Measurements from ENCODE around the gene ZNF609. TPM values are rescaled to one million over a fixed set of nuclear protein-coding genes. Genes with fewer than 3 reads are reported as not detected.

Gene ZNF609
- total RNA-seq, 1 experiment from 2014 or later: 18.1 TPM

GRCh38 chr15:64503197-64503596 is 42.8 kb downstream of the ZNF609 start:
- peak; percentile 77 for DNase-seq (ENCODE audit: low read depth)

GRCh38 chr15:64503640-64504039 is 43.3 kb downstream of the ZNF609 start:
- DNase-seq (ENCODE audit: low read depth): no peak

- DNase-seq (ENCODE audit: low read depth): peak; percentile 50
Observed at GRCh38 chr15:64507293-64507802, 47.0 kb downstream of the ZNF609 start.

DNA sequence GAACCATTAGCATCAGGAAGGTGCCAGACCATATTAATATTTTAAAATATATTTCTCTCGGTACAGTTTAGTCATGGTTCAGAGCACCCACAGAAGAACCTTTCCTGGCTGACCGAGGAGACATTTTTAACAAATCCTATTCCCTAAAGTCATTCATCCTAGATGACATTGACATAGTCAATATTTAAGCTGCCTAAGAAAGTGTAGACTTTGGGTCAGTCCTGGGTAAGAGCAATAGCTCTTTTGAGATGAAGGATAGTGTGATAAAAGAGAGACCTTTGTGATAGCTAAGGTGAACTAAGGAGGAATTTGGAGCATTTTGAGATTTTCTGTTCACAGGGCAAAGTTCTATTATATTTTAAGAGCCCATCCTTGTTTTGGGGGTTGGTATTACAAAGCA is 47.5 kb downstream of the ZNF609 start:
- DNase-seq (ENCODE audit: low read depth): no peak

DNA sequence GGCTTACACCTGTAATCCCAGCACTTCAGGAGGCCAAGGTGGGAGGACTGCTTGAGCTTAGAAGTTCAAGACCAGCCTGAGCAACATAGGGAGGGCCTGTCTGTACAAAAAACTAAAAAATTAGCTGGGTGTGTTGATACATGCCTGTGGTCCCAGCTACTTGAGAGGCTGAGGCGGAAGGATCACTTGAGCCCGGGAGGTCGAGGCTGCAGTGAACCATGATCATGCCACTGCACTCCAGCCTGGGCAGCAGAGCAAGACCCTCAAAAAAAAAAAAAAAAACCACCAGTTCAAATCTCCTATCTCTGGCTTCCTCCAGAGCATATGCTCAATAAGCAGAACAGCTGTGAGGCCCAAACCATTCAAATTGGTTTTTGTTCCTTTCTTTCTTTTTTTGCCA is 53.4 kb downstream of the ZNF609 start:
- DNase-seq (ENCODE audit: low read depth): no peak

GRCh38 chr15:64515196-64515595 is 54.8 kb downstream of the ZNF609 start:
- no peak for DNase-seq (ENCODE audit: low read depth)

DNA sequence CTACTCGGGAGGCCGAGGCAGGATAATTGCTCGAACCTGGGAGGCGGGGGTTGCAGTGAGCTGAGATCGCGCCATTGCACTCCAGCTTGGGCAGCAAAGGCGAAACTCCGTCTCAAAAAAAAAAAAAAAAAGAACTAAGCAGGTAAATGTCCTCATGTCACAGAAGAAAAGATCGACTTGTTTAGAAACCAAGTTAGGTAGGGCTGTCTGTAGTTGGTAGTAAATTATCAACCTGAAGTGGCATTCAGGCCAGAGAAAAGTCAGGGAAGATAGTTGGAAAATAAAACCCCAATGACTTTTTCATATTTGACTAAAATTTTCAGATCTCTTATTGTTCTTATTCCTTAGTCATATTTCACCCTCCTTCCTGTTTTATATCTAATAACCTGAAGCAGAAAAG is 55.4 kb downstream of the ZNF609 start:
- DNase-seq (ENCODE audit: low read depth): no peak

DNA sequence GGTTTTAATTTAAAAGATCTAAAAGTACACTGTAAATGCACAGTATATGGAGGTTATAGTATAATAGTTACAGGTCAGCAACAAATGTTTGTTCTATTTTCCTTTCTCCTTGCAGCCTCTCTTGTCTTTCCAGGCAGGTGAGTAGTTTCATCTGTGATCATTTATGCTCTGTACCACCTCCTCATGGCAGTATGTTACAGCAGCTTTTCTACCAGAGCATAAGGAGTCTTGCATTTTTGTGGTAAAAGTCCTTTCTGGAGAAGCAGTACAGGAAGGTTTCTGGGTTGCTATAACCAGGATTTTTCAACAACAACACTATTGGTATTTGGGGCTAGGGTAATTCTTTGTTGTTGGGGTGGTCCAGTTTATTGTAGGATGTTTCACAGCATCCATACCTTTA is 59.5 kb downstream of the ZNF609 start:
- DNase-seq (ENCODE audit: low read depth): peak; percentile 13

- peak; percentile 32 for DNase-seq (ENCODE audit: low read depth)
Observed at GRCh38 chr15:64521201-64521600, 60.8 kb downstream of the ZNF609 start.

DNA sequence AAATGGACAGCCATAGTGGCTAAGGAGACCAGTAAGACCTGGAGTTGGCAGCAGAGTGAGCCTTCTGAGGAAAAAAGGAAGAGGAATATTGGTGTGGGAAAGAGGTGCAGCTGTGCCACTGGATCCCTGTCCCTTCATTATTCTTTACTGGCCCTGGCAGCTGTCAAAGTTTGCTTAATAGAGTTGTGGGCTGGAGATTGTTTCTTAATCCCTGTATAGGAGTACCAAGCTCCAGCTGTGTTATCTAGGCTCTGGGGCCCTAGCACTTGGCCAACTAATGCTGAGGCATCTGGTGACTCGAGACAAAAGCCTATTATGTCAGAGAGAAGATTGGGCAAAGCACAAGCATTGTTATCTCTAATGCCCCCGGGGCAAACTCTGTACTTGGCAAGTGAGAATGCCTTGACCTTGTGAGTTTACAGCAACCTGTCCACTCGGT is 61.4 kb downstream of the ZNF609 start:
- peak; percentile 93 for DNase-seq (ENCODE audit: low read depth)

- DNase-seq (ENCODE audit: low read depth): no peak
Observed at GRCh38 chr15:64522226-64522823, 61.9 kb downstream of the ZNF609 start.

DNA sequence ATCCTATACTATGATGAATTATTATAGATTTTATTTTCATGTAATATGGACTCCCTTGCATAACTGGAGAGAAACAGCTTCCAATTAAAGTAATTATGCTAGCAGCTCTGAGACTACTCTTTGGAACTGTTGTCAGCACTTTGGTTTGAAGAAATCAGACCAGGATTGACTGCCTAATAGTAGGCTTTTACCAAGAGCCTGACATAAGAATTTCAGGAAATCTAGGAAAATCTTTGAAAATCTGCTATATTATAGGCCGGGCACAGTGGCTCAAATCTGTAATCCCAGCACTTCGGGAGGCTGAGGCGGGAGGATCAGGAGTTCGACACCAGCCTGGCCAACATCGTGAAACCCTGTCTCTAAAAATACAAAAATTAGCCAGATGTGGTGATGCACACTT is 62.9 kb downstream of the ZNF609 start:
- no peak for DNase-seq (ENCODE audit: low read depth)

GRCh38 chr15:64524778-64525177 is 64.4 kb downstream of the ZNF609 start:
- DNase-seq (ENCODE audit: low read depth): peak; percentile 43

DNA sequence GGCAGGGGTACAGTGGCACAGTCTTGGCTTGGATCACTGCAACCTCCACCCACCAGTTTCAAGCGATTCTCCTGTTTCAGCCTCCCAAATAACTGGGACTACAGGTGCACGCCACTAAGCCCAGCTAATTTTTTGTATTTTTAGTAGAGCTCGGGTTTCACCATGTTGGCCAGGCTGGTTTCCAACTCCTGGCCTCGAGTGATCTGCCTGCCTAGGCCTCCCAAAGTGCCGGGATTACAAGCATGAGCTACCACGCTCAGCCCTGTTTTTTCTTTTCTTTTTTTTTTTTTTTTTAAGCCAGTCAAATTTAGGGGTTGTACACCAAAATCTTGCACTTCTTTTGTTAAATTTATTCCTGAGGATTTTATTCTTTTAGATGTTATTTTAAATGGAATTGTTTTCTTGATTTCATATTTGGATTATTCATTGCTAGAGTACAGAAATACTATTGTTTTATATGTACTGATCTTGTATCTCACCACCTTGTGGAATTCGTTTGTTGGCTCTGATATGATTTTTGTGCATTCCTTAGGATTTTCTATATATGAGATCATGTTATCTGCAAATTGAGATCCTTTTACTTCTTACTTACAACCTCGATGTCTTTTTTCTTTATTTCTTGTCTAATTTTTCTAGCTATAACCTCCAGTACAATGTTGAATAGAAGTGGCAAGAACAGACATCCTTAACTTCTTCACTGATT is 65.6 kb downstream of the ZNF609 start:
- DNase-seq (ENCODE audit: low read depth): no peak

DNA sequence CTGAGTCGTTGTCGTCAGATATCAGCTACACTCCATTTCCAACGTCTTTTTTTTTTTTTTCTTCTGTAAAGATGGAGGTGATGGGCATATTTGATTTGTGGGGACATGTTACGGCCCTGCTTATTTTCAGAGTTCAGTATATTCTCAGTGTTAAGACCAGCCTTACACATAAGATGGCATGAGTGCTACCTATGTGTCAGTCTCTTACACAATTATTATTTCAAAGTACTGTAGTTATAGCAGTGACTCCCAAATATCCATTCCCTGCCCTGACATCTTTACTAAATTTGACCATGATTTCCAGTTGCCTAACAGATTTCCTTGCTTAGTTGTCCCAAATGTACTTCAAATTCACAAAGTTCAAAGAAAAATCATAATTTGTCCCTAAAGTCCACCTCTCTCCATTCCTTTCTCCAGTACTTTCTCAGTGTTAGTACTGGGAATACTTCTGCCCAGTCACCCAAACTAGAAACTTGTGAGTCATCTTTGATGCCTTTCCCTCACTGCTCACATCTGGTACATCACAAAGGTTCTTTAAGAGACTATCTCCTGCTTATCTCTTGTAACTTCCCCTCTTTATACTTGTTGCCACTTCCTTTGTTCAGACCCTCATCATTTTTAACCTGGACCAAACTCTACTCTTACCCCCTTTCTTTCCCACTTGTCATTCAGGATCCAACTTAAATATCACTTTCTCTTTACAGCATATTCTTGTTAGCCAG is 67.0 kb downstream of the ZNF609 start:
- DNase-seq (ENCODE audit: low read depth): peak; percentile 63

- no peak for DNase-seq (ENCODE audit: low read depth)
Observed at GRCh38 chr15:64528871-64529270, 68.5 kb downstream of the ZNF609 start.

GRCh38 chr15:64530472-64530871 is 70.1 kb downstream of the ZNF609 start:
- no peak for DNase-seq (ENCODE audit: low read depth)

- no peak for DNase-seq (ENCODE audit: low read depth)
Observed at GRCh38 chr15:64530918-64531317, 70.5 kb downstream of the ZNF609 start.

- DNase-seq (ENCODE audit: low read depth): no peak
Observed at GRCh38 chr15:64532521-64533315, 72.3 kb downstream of the ZNF609 start.

DNA sequence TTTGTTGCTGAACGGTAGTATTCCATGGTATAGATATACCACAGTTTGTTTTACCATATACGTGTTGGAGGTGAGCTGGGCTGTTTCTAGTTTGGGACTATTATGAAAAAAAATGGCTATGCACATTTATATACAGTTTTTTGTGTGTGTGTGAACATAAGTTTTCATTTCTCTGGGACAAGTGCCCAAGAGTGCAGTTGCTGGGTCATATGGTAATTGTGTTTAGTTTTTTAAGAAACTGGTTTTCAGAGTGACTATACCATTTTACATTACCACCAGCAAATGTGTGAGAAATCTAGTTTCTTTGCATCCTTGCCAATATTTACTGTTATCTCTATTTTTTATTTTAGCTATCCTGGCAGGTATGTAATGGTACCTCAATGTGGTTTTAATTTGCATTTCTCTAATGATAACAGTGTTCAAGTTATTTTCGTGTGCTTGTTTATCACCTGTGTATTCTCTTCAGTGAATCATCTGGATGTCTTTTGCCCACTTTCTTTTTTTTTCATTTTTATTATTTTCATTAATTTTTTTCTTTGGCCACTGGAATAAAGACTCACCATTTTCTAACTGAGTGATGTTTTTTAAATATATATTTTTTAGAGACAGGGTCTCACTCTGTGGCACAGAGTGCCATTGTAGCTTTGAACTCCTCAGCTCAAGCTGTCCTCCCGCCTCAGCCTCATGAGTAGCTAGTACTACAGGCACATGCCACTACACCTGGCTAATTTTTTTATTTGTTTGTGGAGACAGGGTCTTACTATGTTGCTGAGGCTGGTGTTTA is 75.3 kb downstream of the ZNF609 start:
- no peak for DNase-seq (ENCODE audit: low read depth)

DNA sequence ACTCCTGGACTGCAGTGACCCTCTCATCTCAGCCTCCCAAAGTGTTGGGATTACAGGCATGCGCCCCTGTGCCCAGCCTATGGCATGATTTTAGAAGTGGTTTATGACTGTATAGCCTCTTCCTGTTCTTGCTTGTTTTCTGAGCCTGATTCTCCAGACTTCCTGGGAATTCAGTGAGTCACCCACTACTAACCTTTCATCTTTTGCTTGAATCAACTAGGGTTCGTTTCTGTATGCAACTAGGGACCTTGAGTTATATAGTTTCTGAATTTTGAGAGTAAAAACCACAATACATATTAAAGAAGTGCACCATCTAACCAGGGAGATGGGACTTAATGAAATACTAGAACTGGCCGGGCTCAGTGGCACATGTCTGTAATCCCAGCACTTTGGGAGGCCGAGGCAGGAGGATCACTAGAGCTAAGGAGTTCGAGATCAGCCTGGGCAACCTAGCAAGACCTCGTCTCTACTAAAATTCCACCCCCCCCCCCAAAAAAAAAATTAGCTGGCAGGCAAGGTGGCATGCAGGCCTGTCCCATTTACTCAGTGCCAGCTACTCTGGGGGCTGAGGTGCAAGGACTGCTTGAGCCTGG is 76.0 kb downstream of the ZNF609 start:
- peak; percentile 86 for DNase-seq (ENCODE audit: low read depth)
